Karpas-422 (cell line): ENCODE measurements around the gene ERGIC1. TPM values are rescaled to one million over a fixed set of nuclear protein-coding genes. Genes with fewer than 3 reads are reported as not detected.

ENCODE experiments used
- DNase-seq: peaks from one replicate; pipeline ENCODE4 v3.0.0-alpha.2; 2015
- H2AFZ ChIP-seq: fragments of 200-600 bp; sonication (generic); 2 replicates; pipeline ENCODE4 v1.6.1; 2014; ENCODE audit warnings: antibody characterized with exemption, low read length, mixed read lengths
- H3K27ac ChIP-seq: fragments of 200-600 bp; sonication (generic); 2 replicates; pipeline ENCODE4 v1.5.1; 2014; ENCODE audit warnings: mild to moderate bottlenecking, low read length, moderate library complexity
- H3K27me3 ChIP-seq: fragments of 200-600 bp; sonication (generic); 2 replicates; pipeline ENCODE4 v1.6.1; 2014; ENCODE audit warnings: low read length, mixed read lengths
- H3K36me3 ChIP-seq: fragments of 200-600 bp; sonication (generic); 2 replicates; pipeline ENCODE4 v1.6.1; 2014; ENCODE audit warnings: low read length, mixed read lengths; ENCODE audit not compliant: insufficient read depth
- H3K4me1 ChIP-seq: fragments of 200-600 bp; sonication (generic); 2 replicates; pipeline ENCODE4 v1.6.1; 2014; ENCODE audit warnings: mild to moderate bottlenecking, low read length, mixed read lengths
- H3K4me2 ChIP-seq: fragments of 200-600 bp; sonication (generic); 2 replicates; pipeline ENCODE4 v1.6.1; 2014; ENCODE audit warnings: low read length, low read depth, mild to moderate bottlenecking; ENCODE audit not compliant: poor library complexity, severe bottlenecking
- H3K4me3 ChIP-seq: fragments of 200-600 bp; sonication (generic); 2 replicates; pipeline ENCODE4 v1.5.1; 2014; ENCODE audit warnings: mild to moderate bottlenecking, antibody characterized with exemption, low read length, mixed read lengths
- H3K79me2 ChIP-seq: fragments of 200-600 bp; sonication (generic); 2 replicates; pipeline ENCODE4 v1.6.1; 2014; ENCODE audit warnings: mild to moderate bottlenecking, low read length, mixed read lengths
- H3K9ac ChIP-seq: fragments of 200-600 bp; sonication (generic); 2 replicates; pipeline ENCODE4 v1.6.0; 2014; ENCODE audit warnings: low read length
- H3K9me2 ChIP-seq: fragments of 200-600 bp; sonication (generic), shearing (Covaris generic); replicated peaks from 2 replicates; pipeline ENCODE4 v1.6.0; 2014; ENCODE audit warnings: mild to moderate bottlenecking, low read length, moderate library complexity; ENCODE audit not compliant: insufficient read depth
- H3K9me3 ChIP-seq: fragments of 300-700, 200-600 bp; sonication (generic); 2 replicates; pipeline ENCODE4 v1.6.1; 2014; ENCODE audit warnings: low read length, mixed read lengths
- H4K20me1 ChIP-seq: fragments of 200-600 bp; sonication (generic); 2 replicates; pipeline ENCODE4 v1.6.1; 2014; ENCODE audit warnings: mild to moderate bottlenecking, antibody characterized with exemption, low read length, low read depth; ENCODE audit not compliant: insufficient read depth
- total RNA-seq: library from RNA; depleted of rRNA; stranded (reverse); fragments of >200 nt; shearing (Covaris generic); gene quantifications from 2 replicates; pipeline ENCODE4 v1.2.3, GENCODE V29; 2014; ENCODE audit warnings: low replicate concordance

ERGIC1 gene
- total RNA-seq, 1 experiment from 2014 or later: 67.2 TPM

DNA sequence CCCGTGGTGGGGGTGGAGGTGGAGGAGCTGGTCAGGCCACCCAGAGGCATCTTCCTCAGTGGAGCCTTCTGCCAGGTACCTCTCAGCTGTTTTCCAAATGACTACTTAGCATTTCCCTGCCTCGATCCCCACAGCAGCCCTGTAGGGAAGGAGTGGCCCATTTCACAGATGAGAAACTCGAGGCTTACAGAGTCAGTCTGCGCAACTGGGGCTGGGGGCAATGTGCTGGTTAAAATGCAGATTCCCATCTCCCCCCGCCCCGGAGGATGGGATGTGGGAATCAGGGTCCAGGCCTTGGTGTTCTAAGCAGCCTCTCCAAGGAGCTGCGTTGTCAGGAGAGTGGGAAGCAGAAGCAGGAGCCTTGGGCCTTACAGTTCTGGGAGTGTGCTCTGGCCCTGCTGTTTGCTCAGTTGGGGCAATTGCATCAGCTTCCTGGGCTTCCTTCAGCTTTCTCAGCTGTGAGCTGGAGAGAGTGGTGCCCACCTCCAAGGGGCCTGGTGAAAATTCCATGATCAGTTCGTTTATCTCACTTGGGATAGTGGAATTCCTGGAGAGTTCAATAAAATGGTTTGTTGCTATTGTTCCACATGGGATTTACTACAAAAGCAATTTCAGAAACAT, 19.4 kb downstream of the ERGIC1 start:
- Histone ChIP-seq H3K36me3 (no peaks in the 10 kb centered on the region), H3K4me2 (no peak overlapping the region), H3K9me3 (no peaks in the 10 kb centered on the region), H3K27me3 (no peaks in the 10 kb centered on the region), H3K9ac (no peak overlapping the region), H3K4me1 (peaks cover 22% of the 10 kb centered on the region), H3K27ac (no peak overlapping the region), H2AFZ (no peak overlapping the region), H3K4me3 (no peak overlapping the region), H3K9me2 (no peaks in the 10 kb centered on the region), H3K79me2 (peaks cover 23% of the 10 kb centered on the region), H4K20me1 (peaks cover 17% of the 10 kb centered on the region)
- DNase-seq: no peak

DNA sequence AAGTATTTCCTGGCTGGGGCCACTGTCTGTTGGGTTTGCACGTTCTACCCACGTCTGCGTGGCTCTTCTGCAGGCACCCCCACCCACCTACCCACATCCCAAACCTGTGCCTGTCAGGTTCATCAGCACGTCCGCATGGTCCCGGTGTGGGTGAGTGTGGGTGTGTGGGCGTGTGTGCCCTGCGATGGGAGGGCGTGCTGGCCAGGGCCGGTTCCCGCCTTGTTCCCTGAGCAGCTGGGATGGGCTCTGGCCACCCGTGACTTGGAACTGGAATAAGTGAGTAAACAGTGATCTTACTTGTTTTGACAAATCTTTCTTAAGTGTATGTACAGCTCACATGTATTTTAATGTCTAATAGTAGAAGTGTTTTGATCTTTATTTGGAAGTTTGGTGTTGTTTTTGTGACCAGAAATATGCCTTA, 20.4 kb downstream of the ERGIC1 start:
- Histone ChIP-seq H3K4me3 (no peak overlapping the region), H3K36me3 (no peaks in the 10 kb centered on the region), H3K9ac (no peak overlapping the region), H3K27ac (no peak overlapping the region), H3K79me2 (peaks cover 21% of the 10 kb centered on the region), H3K27me3 (no peaks in the 10 kb centered on the region), H2AFZ (no peak overlapping the region), H3K4me1 (peaks cover 12% of the 10 kb centered on the region), H4K20me1 (peaks cover 9% of the 10 kb centered on the region), H3K9me2 (no peaks in the 10 kb centered on the region), H3K4me2 (no peak overlapping the region), H3K9me3 (no peaks in the 10 kb centered on the region)
- DNase-seq: no peak

DNA sequence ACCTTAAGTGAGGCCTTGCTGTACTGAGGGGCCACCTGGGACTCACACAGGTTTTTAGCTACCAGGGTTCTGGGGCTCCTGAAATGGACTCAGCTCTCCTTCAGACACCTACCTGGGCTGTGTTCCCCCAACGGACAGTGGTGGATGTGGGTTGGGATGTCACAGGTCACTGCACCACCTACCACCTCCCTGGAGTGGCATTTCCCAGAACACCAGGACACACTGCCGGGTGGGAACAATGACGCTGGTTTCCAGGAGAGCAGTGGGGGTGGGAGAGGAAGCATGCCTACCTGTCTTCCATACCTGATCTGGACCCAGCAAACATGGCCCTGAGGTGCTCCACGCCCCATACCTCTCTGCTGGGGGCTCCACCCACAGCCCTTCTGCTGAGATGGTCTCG, 20.9 kb downstream of the ERGIC1 start:
- H3K27ac ChIP-seq: no peak overlapping the region
- no peak overlapping the region for H3K4me2 ChIP-seq
- no peaks in the 10 kb centered on the region for H3K36me3 ChIP-seq
- no peaks in the 10 kb centered on the region for H3K27me3 ChIP-seq
- H3K9me2 ChIP-seq: no peaks in the 10 kb centered on the region
- no peak overlapping the region for H3K4me3 ChIP-seq
- no peaks in the 10 kb centered on the region for H3K9me3 ChIP-seq
- no peak for DNase-seq
- peaks cover 7% of the 10 kb centered on the region for H3K4me1 ChIP-seq
- H2AFZ ChIP-seq: no peak overlapping the region
- H3K79me2 ChIP-seq: peaks cover 17% of the 10 kb centered on the region
- no peak overlapping the region for H3K9ac ChIP-seq
- peaks cover 12% of the 10 kb centered on the region for H4K20me1 ChIP-seq

DNA sequence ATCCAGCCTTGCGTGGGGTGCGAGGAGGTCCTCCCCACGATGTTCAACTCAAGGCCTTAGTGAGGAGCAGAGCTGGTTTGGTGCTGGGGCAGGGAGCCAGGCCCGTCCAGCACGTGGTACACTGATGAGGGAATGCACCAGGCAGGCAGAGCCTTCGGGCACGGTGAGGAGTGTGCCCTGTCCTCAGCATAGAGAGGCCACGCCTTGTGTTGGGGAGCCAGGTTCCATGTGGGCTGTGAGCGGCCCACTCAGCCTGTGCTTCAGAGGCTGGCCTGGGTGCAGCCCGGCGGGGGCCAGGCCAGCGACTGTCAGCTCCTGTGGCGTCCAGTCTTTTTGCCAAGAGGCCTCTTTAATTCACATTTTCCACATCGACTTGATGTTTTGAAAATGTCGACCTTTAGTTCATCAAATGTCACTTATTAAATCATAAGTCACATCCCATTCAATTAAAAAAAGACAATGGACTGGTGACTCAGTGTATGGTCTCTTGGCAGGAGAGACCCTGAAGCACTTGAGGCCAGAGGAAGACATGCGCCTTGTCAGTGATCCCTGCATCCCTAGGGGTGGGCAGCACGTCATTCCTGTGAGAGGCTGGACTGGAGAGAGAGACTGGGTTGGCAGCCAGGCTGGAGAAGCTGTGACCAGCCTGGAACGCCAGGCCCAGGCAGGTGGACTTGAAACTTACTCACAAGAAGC, 21.7 kb downstream of the ERGIC1 start:
- Histone ChIP-seq H3K36me3 (no peaks in the 10 kb centered on the region), H3K9ac (no peak overlapping the region), H3K4me3 (no peak overlapping the region), H3K4me1 (no peaks in the 10 kb centered on the region), H2AFZ (no peak overlapping the region), H3K9me3 (no peaks in the 10 kb centered on the region), H3K9me2 (no peaks in the 10 kb centered on the region), H3K27me3 (no peaks in the 10 kb centered on the region), H3K27ac (no peak overlapping the region), H3K4me2 (no peak overlapping the region), H4K20me1 (peaks cover 13% of the 10 kb centered on the region), H3K79me2 (peaks cover 13% of the 10 kb centered on the region)
- DNase-seq: no peak

DNA sequence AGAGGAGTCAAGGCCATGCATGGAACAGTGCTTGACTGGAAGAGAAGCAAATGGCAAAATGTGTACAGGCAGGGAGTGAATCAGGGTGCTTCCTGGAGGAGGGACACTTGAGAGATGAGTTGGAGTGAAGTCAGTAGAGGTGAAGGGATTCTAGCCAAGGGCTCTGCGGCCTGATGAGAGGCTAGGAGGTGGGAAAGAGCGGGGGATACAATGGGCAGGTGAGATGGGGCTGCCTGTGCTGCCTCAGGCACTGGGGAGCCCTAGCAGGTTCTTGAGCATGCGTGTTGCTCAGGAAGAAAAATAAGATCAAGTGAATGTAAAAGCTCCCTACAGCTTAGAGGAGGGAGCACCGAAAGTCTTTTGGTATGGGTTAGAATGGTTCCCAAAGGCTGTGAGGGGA, 22.3 kb downstream of the ERGIC1 start:
- H3K36me3 ChIP-seq: no peaks in the 10 kb centered on the region
- H3K27me3 ChIP-seq: no peaks in the 10 kb centered on the region
- no peak for DNase-seq
- H3K4me2 ChIP-seq: no peak overlapping the region
- H3K79me2 ChIP-seq: peaks cover 12% of the 10 kb centered on the region
- H3K9me3 ChIP-seq: no peaks in the 10 kb centered on the region
- H3K4me1 ChIP-seq: no peaks in the 10 kb centered on the region
- no peak overlapping the region for H2AFZ ChIP-seq
- no peak overlapping the region for H3K27ac ChIP-seq
- H3K9me2 ChIP-seq: no peaks in the 10 kb centered on the region
- no peak overlapping the region for H3K9ac ChIP-seq
- H4K20me1 ChIP-seq: peaks cover 13% of the 10 kb centered on the region
- H3K4me3 ChIP-seq: no peak overlapping the region

DNA sequence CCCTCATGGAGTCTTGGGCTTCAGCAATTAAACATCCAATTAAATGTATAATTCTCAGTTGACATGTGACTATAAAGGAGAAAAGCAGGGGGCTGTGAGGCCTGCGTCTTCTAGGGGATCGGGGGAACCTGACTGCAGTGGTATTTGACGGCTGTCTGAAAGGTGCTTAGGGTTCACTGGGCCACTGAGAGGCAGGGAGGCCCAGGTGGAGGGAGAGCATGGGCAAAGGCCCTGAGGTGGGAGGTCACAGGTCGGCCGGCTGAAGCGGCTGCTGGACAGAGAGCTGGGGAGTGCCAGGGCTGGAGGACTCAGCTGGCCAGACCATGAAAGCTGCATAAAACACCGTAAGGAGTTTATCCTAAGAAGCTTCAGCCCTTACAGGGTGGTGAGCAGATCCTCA, 23.9 kb downstream of the ERGIC1 start:
- Histone ChIP-seq H3K9me3 (no peaks in the 10 kb centered on the region), H3K36me3 (no peaks in the 10 kb centered on the region), H3K9me2 (no peaks in the 10 kb centered on the region), H2AFZ (no peak overlapping the region), H3K4me1 (no peaks in the 10 kb centered on the region), H3K9ac (no peak overlapping the region), H3K4me3 (no peak overlapping the region), H4K20me1 (peaks cover 18% of the 10 kb centered on the region), H3K79me2 (peaks cover 1% of the 10 kb centered on the region; the same call in 1 of the 2 replicates), H3K27ac (no peak overlapping the region), H3K4me2 (no peak overlapping the region), H3K27me3 (no peaks in the 10 kb centered on the region)
- no peak for DNase-seq

DNA sequence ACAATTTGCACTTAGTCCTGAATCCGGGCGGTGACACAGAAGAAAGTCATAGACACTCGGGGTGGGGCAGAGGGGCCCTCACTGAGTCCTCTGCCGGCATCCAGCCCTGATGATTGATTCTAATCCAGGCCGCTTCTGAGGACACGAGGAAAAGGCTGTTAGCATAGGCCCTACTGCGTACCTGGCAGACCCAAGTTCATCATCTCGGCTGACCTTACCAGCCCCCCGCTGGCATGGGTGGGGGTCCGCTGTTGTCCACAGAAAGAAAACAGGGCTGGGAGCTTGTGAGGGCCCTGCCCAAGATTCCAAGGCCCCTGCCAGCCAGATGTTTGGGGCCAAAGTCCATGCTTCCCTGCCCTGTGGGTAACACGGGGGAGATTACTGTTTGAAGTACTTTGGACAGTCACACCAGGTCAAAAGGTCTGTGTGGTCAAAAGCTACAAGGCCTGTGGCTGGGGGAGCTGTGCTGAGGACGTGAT, 24.5 kb downstream of the ERGIC1 start:
- no peak overlapping the region for H3K9ac ChIP-seq
- no peak overlapping the region for H3K27ac ChIP-seq
- H3K79me2 ChIP-seq: no peaks in the 10 kb centered on the region
- H3K36me3 ChIP-seq: no peaks in the 10 kb centered on the region
- no peaks in the 10 kb centered on the region for H3K9me3 ChIP-seq
- no peak overlapping the region for H3K4me3 ChIP-seq
- H4K20me1 ChIP-seq: peaks cover 18% of the 10 kb centered on the region
- no peak overlapping the region for H3K4me2 ChIP-seq
- H2AFZ ChIP-seq: no peak overlapping the region
- no peaks in the 10 kb centered on the region for H3K4me1 ChIP-seq
- DNase-seq: no peak
- H3K27me3 ChIP-seq: no peaks in the 10 kb centered on the region
- no peaks in the 10 kb centered on the region for H3K9me2 ChIP-seq

DNA sequence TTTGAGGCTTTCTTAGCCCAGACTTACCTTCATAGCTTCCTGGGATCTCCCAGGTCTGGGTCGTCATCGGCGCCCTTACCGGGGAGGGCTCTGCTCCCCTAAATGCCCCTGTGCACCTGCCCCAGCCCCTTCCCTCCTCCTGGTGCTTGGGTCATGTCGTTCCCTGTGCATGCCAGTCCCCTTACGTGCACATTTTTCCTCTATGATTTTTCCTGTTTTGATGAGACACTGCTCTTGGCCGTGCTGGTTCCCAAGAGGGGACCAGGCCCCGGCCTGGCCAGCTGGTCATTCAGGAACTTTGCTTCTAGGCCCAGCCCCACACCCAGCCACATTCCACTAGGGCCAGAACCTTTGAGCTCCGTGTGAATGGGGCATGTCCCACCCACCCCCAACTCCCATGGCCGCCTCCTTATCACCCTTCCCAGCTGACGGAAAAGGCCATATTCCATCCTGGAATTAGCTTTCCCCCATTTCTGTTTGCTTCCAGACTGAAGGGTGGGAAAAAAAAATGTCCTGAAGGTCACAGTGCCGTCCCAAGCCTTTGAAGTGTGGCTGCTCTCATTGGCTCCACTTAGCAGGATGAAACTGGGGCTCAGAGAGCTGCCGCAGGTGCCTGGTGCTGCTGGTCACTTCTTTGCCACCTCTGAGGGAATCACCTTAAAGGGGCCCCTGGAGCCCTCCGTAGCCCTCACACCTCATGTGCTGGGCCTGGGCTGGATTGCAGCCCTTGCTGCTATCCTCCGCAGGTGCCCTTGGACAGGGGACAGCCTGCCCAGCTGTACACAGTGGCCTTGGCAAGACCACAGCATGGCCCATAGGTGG, 25.1 kb downstream of the ERGIC1 start:
- H3K27ac ChIP-seq: no peak overlapping the region
- no peaks in the 10 kb centered on the region for H3K36me3 ChIP-seq
- no peak overlapping the region for H3K4me2 ChIP-seq
- no peak overlapping the region for H3K4me3 ChIP-seq
- H3K79me2 ChIP-seq: no peaks in the 10 kb centered on the region
- no peak overlapping the region for H2AFZ ChIP-seq
- no peaks in the 10 kb centered on the region for H3K9me3 ChIP-seq
- H3K9ac ChIP-seq: no peak overlapping the region
- H3K4me1 ChIP-seq: no peaks in the 10 kb centered on the region
- H4K20me1 ChIP-seq: peaks cover 18% of the 10 kb centered on the region
- no peaks in the 10 kb centered on the region for H3K9me2 ChIP-seq
- DNase-seq: no peak
- H3K27me3 ChIP-seq: no peaks in the 10 kb centered on the region
